Measurements from ENCODE around the gene ASB5.
"Not testable (repeated sequence)": the region's sequence is repeated elsewhere in the genome, so short reads cannot be mapped to it uniquely, and the experiment has no call there.

Gene ASB5

GRCh38 chr4:176268963-176269362 lies at the start of gene ASB5:
Gene ASB5, minus strand, starts transcription at chr4:176269222. Its CDS starts 114 bp downstream, at chr4:176269108.
- no peak for DNase-seq (ENCODE audit: low read depth in 3 of 3)

GRCh38 chr4:176313596-176314336 lies 44.7 kb upstream of the ASB5 start:
- no peak for DNase-seq (ENCODE audit: low read depth in 3 of 3)

GRCh38 chr4:176309772-176310171 lies 40.8 kb upstream of the ASB5 start:
- no peak for DNase-seq (ENCODE audit: low read depth in 3 of 3)

GRCh38 chr4:176309046-176309445 lies 40.0 kb upstream of the ASB5 start:
- no peak for DNase-seq (ENCODE audit: low read depth in 3 of 3)

GRCh38 chr4:176308441-176308840 lies 39.4 kb upstream of the ASB5 start:
- no peak for DNase-seq (ENCODE audit: low read depth in 3 of 3)

- DNase-seq (ENCODE audit: low read depth in 3 of 3) = no peak
Measured at GRCh38 chr4:176307666-176307930, 38.6 kb upstream of the ASB5 start.

GRCh38 chr4:176306837-176307665 lies 38.0 kb upstream of the ASB5 start:
- DNase-seq (ENCODE audit: low read depth in 3 of 3) = no peak

GRCh38 chr4:176303938-176304337 lies 34.9 kb upstream of the ASB5 start:
- no peak for DNase-seq (ENCODE audit: low read depth in 3 of 3)

GRCh38 chr4:176302283-176303275 lies 33.6 kb upstream of the ASB5 start:
- DNase-seq (ENCODE audit: low read depth in 3 of 3) = no peak

GRCh38 chr4:176300565-176300964 lies 31.5 kb upstream of the ASB5 start:
- DNase-seq (ENCODE audit: low read depth in 3 of 3) = no peak

GRCh38 chr4:176300036-176300435 lies 31.0 kb upstream of the ASB5 start:
- no peak for DNase-seq (ENCODE audit: low read depth in 3 of 3)

- DNase-seq (ENCODE audit: low read depth in 3 of 3) = no peak
Measured at GRCh38 chr4:176298664-176299063, 29.6 kb upstream of the ASB5 start.

- not testable (repeated sequence) for DNase-seq (ENCODE audit: low read depth in 3 of 3)
Measured at GRCh38 chr4:176295907-176296306, 26.9 kb upstream of the ASB5 start.

GRCh38 chr4:176293660-176294059 lies 24.6 kb upstream of the ASB5 start:
- no peak for DNase-seq (ENCODE audit: low read depth in 3 of 3)

GRCh38 chr4:176292920-176293319 lies 23.9 kb upstream of the ASB5 start:
- no peak for DNase-seq (ENCODE audit: low read depth in 3 of 3)

- no peak for DNase-seq (ENCODE audit: low read depth in 3 of 3)
Measured at GRCh38 chr4:176291748-176292147, 22.7 kb upstream of the ASB5 start.

GRCh38 chr4:176290520-176290919 lies 21.5 kb upstream of the ASB5 start:
- no peak for DNase-seq (ENCODE audit: low read depth in 3 of 3)

- DNase-seq (ENCODE audit: low read depth in 3 of 3) = no peak
Measured at GRCh38 chr4:176289561-176289960, 20.5 kb upstream of the ASB5 start.

GRCh38 chr4:176288020-176288419 lies 19.0 kb upstream of the ASB5 start:
- DNase-seq (ENCODE audit: low read depth in 3 of 3) = no peak

- DNase-seq (ENCODE audit: low read depth in 3 of 3) = no peak
Measured at GRCh38 chr4:176287546-176287945, 18.5 kb upstream of the ASB5 start.

GRCh38 chr4:176286728-176287127 lies 17.7 kb upstream of the ASB5 start:
- DNase-seq (ENCODE audit: low read depth in 3 of 3) = no peak

- not testable (repeated sequence) for DNase-seq (ENCODE audit: low read depth in 3 of 3)
Measured at GRCh38 chr4:176279560-176279959, 10.5 kb upstream of the ASB5 start.

Measured in stimulated activated CD4-positive, alpha-beta T cell treated with anti-CD3 and anti-CD28 coated beads, TNF-alpha, amount 100 ng/mL, for 48 hours (primary cell).